ENCODE measurements around the gene PRICKLE3. TPM values are rescaled to one million over a fixed set of nuclear protein-coding genes. Genes with fewer than 3 reads are reported as not detected.

Gene PRICKLE3
- total and polyA plus RNA-seq, 2 of the 4 experiments (the other 2 are of a cell fraction) = 3.4 to 6.4 TPM

DNA sequence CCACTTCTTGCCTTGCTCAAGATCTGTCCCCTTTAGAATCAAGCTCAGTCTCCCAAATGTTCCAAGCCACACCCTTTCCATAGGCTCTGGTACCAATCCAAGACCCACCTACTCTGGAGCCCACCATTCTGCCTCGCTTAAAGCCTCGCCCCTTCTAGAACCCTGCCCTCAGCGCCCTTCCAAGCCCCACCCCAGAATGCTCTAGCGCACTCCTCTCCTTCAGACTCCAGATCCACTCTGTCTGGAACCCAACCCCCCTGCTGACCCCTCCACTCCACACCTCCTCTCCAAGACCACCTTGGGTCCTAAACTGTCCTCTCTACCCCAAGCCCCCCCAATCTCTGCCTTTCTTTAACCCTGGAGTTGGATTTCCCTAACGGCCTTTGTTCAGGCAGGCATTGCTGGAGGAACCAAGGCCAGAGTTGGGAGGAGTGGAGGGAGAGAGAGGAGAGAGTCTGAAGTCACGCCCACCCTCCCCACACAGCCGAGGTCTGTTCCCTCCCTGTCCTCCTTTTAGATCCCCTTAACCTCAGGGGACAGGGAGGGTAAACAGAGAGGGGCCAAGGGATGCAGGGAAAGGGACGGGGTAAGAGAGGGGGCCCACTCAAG lies 2.4 kb upstream of the PRICKLE3 start:
- H3K27me3 ChIP-seq (ENCODE audit: control insufficient read depth, insufficient read depth, low read length) = no peaks in the 10 kb centered on the region
- no peaks in the 10 kb centered on the region for H3K36me3 ChIP-seq (ENCODE audit: control insufficient read depth, insufficient read depth, low read length)
- H2AK9ac ChIP-seq (replicated peaks; ENCODE audit: low read depth, low read length, poor library complexity) = no peak overlapping the region
- ATAC-seq (ENCODE audit: low read depth) (no peak), DNase-seq (no peak)
- H3K4me1 ChIP-seq (ENCODE audit: control insufficient read depth, insufficient read depth, low read length) = peaks cover 3% of the 10 kb centered on the region
- H3K9ac ChIP-seq (ENCODE audit: low read depth, low read length) = no peak overlapping the region
- dilution Hi-C loops (cut with HindIII; ENCODE audit: low sequenced_read_pairs, unreplicated experiment) = no loop called here
- H4K91ac ChIP-seq (ENCODE audit: insufficient read depth, low read depth, low read length) = no peak overlapping the region
- TF ChIP-seq SMC3 (IDR thresholded peaks at IDR 0.05; ENCODE audit: low read depth, low read length) = no peak
- TF ChIP-seq CHD1 (IDR thresholded peaks at IDR 0.05; ENCODE audit: low read depth, low read length) = no peak
- TF ChIP-seq MAFK (IDR thresholded peaks at IDR 0.05; ENCODE audit: low read depth, low read length) = no peak
- TF ChIP-seq, protein P1, sequence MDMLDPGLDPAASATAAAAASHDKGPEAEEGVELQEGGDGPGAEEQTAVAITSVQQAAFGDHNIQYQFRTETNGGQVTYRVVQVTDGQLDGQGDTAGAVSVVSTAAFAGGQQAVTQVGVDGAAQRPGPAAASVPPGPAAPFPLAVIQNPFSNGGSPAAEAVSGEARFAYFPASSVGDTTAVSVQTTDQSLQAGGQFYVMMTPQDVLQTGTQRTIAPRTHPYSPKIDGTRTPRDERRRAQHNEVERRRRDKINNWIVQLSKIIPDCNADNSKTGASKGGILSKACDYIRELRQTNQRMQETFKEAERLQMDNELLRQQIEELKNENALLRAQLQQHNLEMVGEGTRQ (IDR thresholded peaks at IDR 0.05; ENCODE audit: low read depth, low read length) = no peak
- no peak for TF ChIP-seq FOS (IDR thresholded peaks at IDR 0.05; ENCODE audit: low read depth, low read length)
- TF ChIP-seq CTCF (conservative IDR thresholded peaks at IDR 0.05; ENCODE audit: low read depth, low read length) = no peak
- TF ChIP-seq POLR2A (IDR thresholded peaks at IDR 0.05; ENCODE audit: low read depth, low read length) = no peak
- TF ChIP-seq RFX5 (IDR thresholded peaks at IDR 0.05; ENCODE audit: low read depth, low read length) = no peak
- no peak for TF ChIP-seq ELK1 (IDR thresholded peaks at IDR 0.05; ENCODE audit: borderline replicate concordance, low read depth, low read length)
- no peak for TF ChIP-seq NFE2L2 (IDR thresholded peaks at IDR 0.05; ENCODE audit: low read depth, low read length)
- no peak for TF ChIP-seq CEBPB (IDR thresholded peaks at IDR 0.05; ENCODE audit: low read depth, low read length)
- no peak for TF ChIP-seq BHLHE40 (IDR thresholded peaks at IDR 0.05; ENCODE audit: low read depth, low read length)
- TF ChIP-seq RCOR1 (IDR thresholded peaks at IDR 0.05; ENCODE audit: insufficient replicate concordance, low read length) = no peak
- no peak for TF ChIP-seq MAZ (IDR thresholded peaks at IDR 0.05; ENCODE audit: borderline replicate concordance, low read depth, low read length)
- no peak for TF ChIP-seq RAD21 (IDR thresholded peaks at IDR 0.05; ENCODE audit: low read length)
- TF ChIP-seq MXI1 (IDR thresholded peaks at IDR 0.05; ENCODE audit: borderline replicate concordance, low read depth, low read length) = no peak
- H3K27ac ChIP-seq (ENCODE audit: insufficient read depth, low read length) = no peak overlapping the region
- H2BK120ac ChIP-seq (ENCODE audit: low read depth, low read length) = no peak overlapping the region
- no peak overlapping the region for H4K5ac ChIP-seq (ENCODE audit: low read depth, low read length)
- in situ Hi-C loops (cut with MboI; ENCODE audit: low sequenced_read_pairs) = no loop called here
- no peak overlapping the region for H4K8ac ChIP-seq (ENCODE audit: low read depth in 2 of 2, low read length in 2 of 2)
- no peak overlapping the region for H2AFZ ChIP-seq (replicated peaks; ENCODE audit: low read length, poor library complexity)
- peaks cover 5 to 17% of the 10 kb centered on the region in 2 experiments; a peak in 2 of 4 replicates for H3K79me1 ChIP-seq (ENCODE audit: low read depth in 1 of 2, low read length in 2 of 2)
- no peak overlapping the region for H2BK5ac ChIP-seq (ENCODE audit: low read depth, low read length, poor library complexity, severe bottlenecking)
- H3K18ac ChIP-seq (ENCODE audit: low read depth, low read length) = no peak overlapping the region
- no peak overlapping the region for H3K4ac ChIP-seq (ENCODE audit: low read depth, low read length)
- CTCF ChIA-PET = no interaction called here
- H3K4me2 ChIP-seq (ENCODE audit: low read depth, low read length) = no peak overlapping the region
- POLR2A ChIA-PET (ENCODE audit: unreplicated experiment) = no interaction called here
- intact Hi-C loops (cut with micrococcal nuclease) = no loop called here
- BruUV-seq (replicated peaks) = no TSS peak
- peaks cover 3% of the 10 kb centered on the region; the same call in 1 of the 2 replicates for H3K9me1 ChIP-seq (ENCODE audit: insufficient read depth, low read length)
- no peak overlapping the region for H2AK5ac ChIP-seq (ENCODE audit: low read depth, low read length)
- no peaks in the 10 kb centered on the region for H4K20me1 ChIP-seq (ENCODE audit: insufficient read depth, low read length)
- no peak overlapping the region for H2BK15ac ChIP-seq (ENCODE audit: low read depth, low read length)
- H3K14ac ChIP-seq (replicated peaks; ENCODE audit: low read depth, low read length) = no peak overlapping the region
- H3K9me3 ChIP-seq (ENCODE audit: control insufficient read depth, insufficient read depth, low read length) = no peaks in the 10 kb centered on the region
- no CpG with 5 or more reads among the region's 8 CpGs for WGBS, 2 experiments (ENCODE audit: extremely low coverage in 2 of 2, insufficient read length in 1 of 2)
- no peak overlapping the region for H2BK20ac ChIP-seq (ENCODE audit: low read depth, low read length)
- no peak overlapping the region for H3K56ac ChIP-seq (ENCODE audit: extremely low read depth, insufficient read depth, low read length)
- H3K4me3 ChIP-seq (ENCODE audit: insufficient read depth, low read depth, low read length) = no peak overlapping the region
- H3K23ac ChIP-seq (ENCODE audit: low read depth, low read length) = no peak overlapping the region
